Tongue (tissue), 2 donors: ENCODE data around the gene F13A1. TPM values are rescaled to one million over a fixed set of nuclear protein-coding genes. Genes with fewer than 3 reads are reported as not detected.

Source experiments
- DNase-seq: peaks from one replicate; pipeline ENCODE4 v3.0.0-alpha.2; 2015
- total RNA-seq: library from RNA; depleted of rRNA; stranded (reverse); fragments of >200 nt; gene quantifications from one replicate; pipeline ENCODE4 v1.2.3, GENCODE V29; 2014

F13A1 gene
- 26.0 TPM for total RNA-seq

- no peak for DNase-seq
Observed at GRCh38 chr6:6319952-6320811, at the start of gene F13A1. F13A1 (minus strand) TSS chr6:6320662; CDS start chr6:6318664, 1,998 bp downstream.

GRCh38 chr6:6368684-6369052, 48.2 kb upstream of the F13A1 start:
- DNase-seq: no peak

- DNase-seq: no peak
Observed at GRCh38 chr6:6368040-6368683, 47.7 kb upstream of the F13A1 start.

GRCh38 chr6:6366803-6367202, 46.3 kb upstream of the F13A1 start:
- no peak for DNase-seq

- DNase-seq: no peak
Observed at GRCh38 chr6:6365242-6365641, 44.8 kb upstream of the F13A1 start.

GRCh38 chr6:6362056-6362840, 41.8 kb upstream of the F13A1 start:
- DNase-seq: peak; percentile 54

GRCh38 chr6:6357530-6357929, 37.1 kb upstream of the F13A1 start:
- DNase-seq: no peak

GRCh38 chr6:6357032-6357431, 36.6 kb upstream of the F13A1 start:
- DNase-seq: peak; percentile 70

- no peak for DNase-seq
Observed at GRCh38 chr6:6352772-6353171, 32.3 kb upstream of the F13A1 start.

GRCh38 chr6:6351511-6352025, 31.1 kb upstream of the F13A1 start:
- DNase-seq: no peak

GRCh38 chr6:6350696-6351095, 30.2 kb upstream of the F13A1 start:
- no peak for DNase-seq

GRCh38 chr6:6348256-6348655, 27.8 kb upstream of the F13A1 start:
- no peak for DNase-seq

GRCh38 chr6:6346427-6347023, 26.1 kb upstream of the F13A1 start:
- peak; percentile 19 for DNase-seq

- DNase-seq: peak; percentile 32
Observed at GRCh38 chr6:6333501-6333900, 13.0 kb upstream of the F13A1 start.

- DNase-seq: no peak
Observed at GRCh38 chr6:6332811-6333244, 12.4 kb upstream of the F13A1 start.

- DNase-seq: peak; percentile 25
Observed at GRCh38 chr6:6331946-6332601, 11.6 kb upstream of the F13A1 start.

- DNase-seq: no peak
Observed at GRCh38 chr6:6331393-6331792, 10.9 kb upstream of the F13A1 start.

GRCh38 chr6:6330407-6330806, 9.9 kb upstream of the F13A1 start:
- no peak for DNase-seq

- no peak for DNase-seq
Observed at GRCh38 chr6:6328451-6328850, 8.0 kb upstream of the F13A1 start.

GRCh38 chr6:6323352-6323751, 2.9 kb upstream of the F13A1 start:
- no peak for DNase-seq

- no peak for DNase-seq
Observed at GRCh38 chr6:6320901-6321300, 439 bp upstream of the F13A1 start.
